Measurements from ENCODE around the gene RNF224. TPM values are rescaled to one million over a fixed set of nuclear protein-coding genes. Genes with fewer than 3 reads are reported as not detected.

RNF224 gene
- total and polyA plus RNA-seq, 2 of the 13 experiments (the other 11 are each of a cell fraction or from before 2014, with no cell fraction given), result 0.09 TPM; not detected in 1

- TF ChIP-seq ZSCAN21 (CRISPR knock-in tag; IDR thresholded peaks at IDR 0.05; ENCODE audit: borderline replicate concordance) (no peak), NKX3-1 (CRISPR knock-in tag; IDR thresholded peaks at IDR 0.05) (no peak), ZNF780A (CRISPR knock-in tag; IDR thresholded peaks at IDR 0.05) (no peak), HNRNPLL (IDR thresholded peaks at IDR 0.05; ENCODE audit: low read depth, low read length, poor library complexity, severe bottlenecking) (peak; percentile 9), TFE3 (CRISPR knock-in tag; IDR thresholded peaks at IDR 0.05) (no peak), NR1H2 (CRISPR knock-in tag; IDR thresholded peaks at IDR 0.05; ENCODE audit: borderline replicate concordance, low read depth) (no peak), IRF2 (CRISPR knock-in tag; IDR thresholded peaks at IDR 0.05) (no peak), GPBP1L1 (CRISPR knock-in tag; IDR thresholded peaks at IDR 0.05) (no peak), FOXA1 (IDR thresholded peaks at IDR 0.05) (no peak), FOXA1 (CRISPR knock-in tag; IDR thresholded peaks at IDR 0.05) (no peak), BRCA1 (CRISPR knock-in tag; IDR thresholded peaks at IDR 0.05) (no peak), ZNF142 (CRISPR knock-in tag; IDR thresholded peaks at IDR 0.05) (no peak), SP4 (CRISPR knock-in tag; IDR thresholded peaks at IDR 0.05) (0 out of 2 replicates have a peak, but pooled peaks have one; percentile 26), SUZ12 (IDR thresholded peaks at IDR 0.05; ENCODE audit: low read depth, low read length) (no peak), ZNF709 (CRISPR knock-in tag; IDR thresholded peaks at IDR 0.05) (0 out of 2 replicates have a peak, but pooled peaks have one; percentile 6), RAD21 (CRISPR knock-in tag; IDR thresholded peaks at IDR 0.05) (no peak), DNMT1 (CRISPR knock-in tag; IDR thresholded peaks at IDR 0.05) (no peak), ZNF878 (CRISPR knock-in tag; IDR thresholded peaks at IDR 0.05) (no peak), HDAC1 (CRISPR knock-in tag; IDR thresholded peaks at IDR 0.05) (peak; percentile 49; the same call in 1 of the 2 replicates), ZNF691 (CRISPR knock-in tag; IDR thresholded peaks at IDR 0.05; ENCODE audit: borderline replicate concordance, low read depth) (no peak), ZNF614 (CRISPR knock-in tag; IDR thresholded peaks at IDR 0.05; ENCODE audit: borderline replicate concordance) (no peak), IKZF4 (CRISPR knock-in tag; IDR thresholded peaks at IDR 0.05; ENCODE audit: borderline replicate concordance, low read depth, not compliant biosample characterization) (no peak)
These were observed 27.7 kb upstream of the RNF224 start (continued) for GRCh38 chr9:137199411-137200121.
